Measurements from ENCODE around the gene ISY1. TPM values are rescaled to one million over a fixed set of nuclear protein-coding genes. Genes with fewer than 3 reads are reported as not detected.
"Not testable (repeated sequence)": the region's sequence is repeated elsewhere in the genome, so short reads cannot be mapped to it uniquely, and the experiment has no call there.

The ISY1 gene
- polyA plus RNA-seq, 6 donors from 2014 or later: 74.5 to 95.8 (median 88.9) TPM

DNA sequence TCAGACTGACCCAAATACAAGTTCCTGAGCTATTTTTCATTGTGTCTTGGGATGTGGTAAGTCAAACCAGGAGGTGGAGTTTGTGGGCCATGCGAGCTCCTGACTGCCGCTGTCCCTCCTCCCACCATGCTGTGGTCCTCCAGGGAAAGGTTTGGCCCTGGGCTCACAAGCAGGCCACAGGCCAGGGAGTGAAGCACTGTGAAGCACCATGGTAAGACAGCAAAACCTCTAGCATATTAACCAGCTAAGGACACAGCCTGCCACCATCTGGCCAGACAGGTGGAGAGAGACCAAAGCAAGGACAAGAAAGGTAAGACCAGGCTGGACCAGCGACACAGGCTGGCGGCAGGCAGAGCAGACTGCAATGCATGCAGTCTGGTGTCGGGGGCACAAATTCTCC lies 54.5 kb downstream of the ISY1 start:
- Mint-ChIP-seq H3K4me1 (peaks cover 12 to 33% (median 19%) of the 10 kb centered on the region in 3 donors), H3K27me3 (no peaks in the 10 kb centered on the region), H3K9me3 (no peaks in the 10 kb centered on the region), H3K4me3 (no peak overlapping the region), H3K27ac (peak overlapping the region in 1 of 6 donors; percentile 54), H3K36me3 (peaks cover 8 to 9% of the 10 kb centered on the region in 2 donors)
- no peak for ATAC-seq (ENCODE audit: low read depth in 2 of 2)
- DNase-seq: no peak

DNA sequence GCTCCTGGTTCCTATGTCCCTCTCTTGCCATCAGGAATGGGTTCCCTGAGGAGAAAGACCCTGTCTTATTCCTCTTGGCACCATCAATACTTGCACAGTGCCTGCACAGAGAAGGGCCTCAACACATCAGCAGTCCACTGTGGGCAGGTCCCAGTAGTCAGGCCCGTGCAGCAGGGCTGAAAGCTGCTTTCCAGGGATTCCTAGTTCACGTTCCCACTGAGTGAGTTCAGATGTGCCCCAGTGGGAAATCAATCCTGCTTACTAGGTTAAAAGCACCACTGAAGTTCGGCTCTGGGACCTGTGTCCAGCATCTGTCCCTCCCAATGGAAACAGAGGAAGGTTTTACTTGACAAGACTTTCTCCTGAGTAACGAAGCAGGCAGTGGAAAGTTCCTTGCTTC lies 55.0 kb downstream of the ISY1 start:
- Mint-ChIP-seq H3K27ac (peak overlapping the region in 1 of 6 donors; percentile 27), H3K36me3 (peaks cover 8 to 9% of the 10 kb centered on the region in 2 donors), H3K4me3 (no peak overlapping the region), H3K9me3 (no peaks in the 10 kb centered on the region), H3K27me3 (no peaks in the 10 kb centered on the region), H3K4me1 (peaks cover 14 to 36% (median 21%) of the 10 kb centered on the region in 3 donors)
- ATAC-seq (ENCODE audit: low read depth in 2 of 2): no peak
- no peak for DNase-seq

DNA sequence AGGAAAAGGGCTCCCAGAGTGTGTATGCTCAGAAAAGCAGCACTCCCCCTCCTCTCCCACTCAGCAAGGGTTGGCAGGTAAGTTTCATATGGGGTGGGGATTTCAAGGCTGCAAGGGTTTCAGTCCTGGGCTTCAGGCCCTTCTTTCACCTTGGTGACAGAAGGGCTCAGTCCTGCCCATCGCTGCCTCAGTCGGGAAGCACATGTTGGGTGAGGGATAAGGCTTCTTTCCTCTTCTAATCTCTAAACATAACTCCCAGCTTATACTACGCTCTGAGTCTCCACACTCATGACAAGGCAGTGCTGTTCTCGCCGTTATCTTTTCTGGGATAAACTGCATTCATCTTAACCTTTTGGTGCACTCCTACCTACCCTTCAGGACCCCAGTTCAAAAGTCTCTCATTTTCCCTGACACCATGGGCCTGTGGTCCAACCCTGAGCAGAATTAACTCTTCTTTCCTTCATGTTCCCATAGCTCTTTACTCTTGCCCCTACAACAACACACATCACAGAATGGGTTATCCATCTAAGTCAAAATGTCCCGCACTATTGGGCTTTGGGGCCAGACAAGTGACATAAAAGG lies 56.3 kb downstream of the ISY1 start:
- H3K4me1 Mint-ChIP-seq: peaks cover 18 to 41% (median 22%) of the 10 kb centered on the region in 3 donors
- no peak for ATAC-seq (ENCODE audit: low read depth in 2 of 2)
- no peaks in the 10 kb centered on the region for H3K9me3 Mint-ChIP-seq
- H3K27ac Mint-ChIP-seq: no peak overlapping the region
- DNase-seq: no peak
- H3K4me3 Mint-ChIP-seq: no peak overlapping the region
- peaks cover 9 to 13% of the 10 kb centered on the region in 2 donors for H3K36me3 Mint-ChIP-seq
- H3K27me3 Mint-ChIP-seq: no peaks in the 10 kb centered on the region

DNA sequence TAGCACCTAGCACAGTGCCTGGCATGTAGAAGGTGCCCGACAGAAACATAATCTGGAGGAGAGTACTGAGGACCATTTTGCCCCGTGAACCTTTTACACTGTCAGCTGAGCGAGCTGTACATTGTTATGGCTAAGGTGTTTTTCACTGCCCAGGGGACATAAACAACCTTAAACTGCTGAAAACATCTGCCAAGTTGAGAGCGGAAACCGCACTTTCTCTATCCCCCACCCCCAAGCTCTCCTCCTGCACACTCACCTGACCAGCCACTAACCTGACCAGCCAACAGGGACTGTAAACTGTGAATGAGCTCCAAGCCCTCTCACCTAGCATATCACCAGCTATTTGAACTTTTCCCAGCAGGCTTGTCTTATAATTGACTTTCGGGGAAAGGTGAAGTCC lies 56.8 kb downstream of the ISY1 start:
- Mint-ChIP-seq H3K27me3 (no peaks in the 10 kb centered on the region), H3K4me1 (peaks cover 19 to 42% (median 22%) of the 10 kb centered on the region in 3 donors), H3K4me3 (no peak overlapping the region), H3K9me3 (no peaks in the 10 kb centered on the region), H3K36me3 (peaks cover 9 to 14% of the 10 kb centered on the region in 2 donors), H3K27ac (no peak overlapping the region)
- ATAC-seq (ENCODE audit: low read depth in 2 of 2) (no peak), DNase-seq (no peak)

DNA sequence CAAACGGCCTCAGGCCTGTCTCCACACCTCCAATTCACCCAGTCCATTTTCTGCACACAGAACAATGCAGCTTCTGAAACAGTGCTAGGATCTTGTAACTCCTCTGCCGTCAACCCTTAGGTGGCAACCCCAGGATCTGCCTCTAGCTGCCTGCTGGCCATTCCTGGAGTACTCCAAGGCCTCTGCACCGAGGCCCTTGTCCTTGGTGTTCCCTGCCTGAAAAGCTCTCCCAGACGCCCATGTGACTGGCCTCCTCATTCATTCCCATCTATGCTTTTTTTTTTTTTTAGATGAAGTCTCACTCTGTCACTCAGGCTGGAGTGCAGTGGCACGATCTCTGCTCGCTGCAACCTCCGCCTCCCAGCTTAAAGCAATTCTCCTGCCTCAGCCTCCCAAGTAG lies 57.6 kb downstream of the ISY1 start:
- H3K36me3 Mint-ChIP-seq: peaks cover 12 to 16% of the 10 kb centered on the region in 2 donors

DNA sequence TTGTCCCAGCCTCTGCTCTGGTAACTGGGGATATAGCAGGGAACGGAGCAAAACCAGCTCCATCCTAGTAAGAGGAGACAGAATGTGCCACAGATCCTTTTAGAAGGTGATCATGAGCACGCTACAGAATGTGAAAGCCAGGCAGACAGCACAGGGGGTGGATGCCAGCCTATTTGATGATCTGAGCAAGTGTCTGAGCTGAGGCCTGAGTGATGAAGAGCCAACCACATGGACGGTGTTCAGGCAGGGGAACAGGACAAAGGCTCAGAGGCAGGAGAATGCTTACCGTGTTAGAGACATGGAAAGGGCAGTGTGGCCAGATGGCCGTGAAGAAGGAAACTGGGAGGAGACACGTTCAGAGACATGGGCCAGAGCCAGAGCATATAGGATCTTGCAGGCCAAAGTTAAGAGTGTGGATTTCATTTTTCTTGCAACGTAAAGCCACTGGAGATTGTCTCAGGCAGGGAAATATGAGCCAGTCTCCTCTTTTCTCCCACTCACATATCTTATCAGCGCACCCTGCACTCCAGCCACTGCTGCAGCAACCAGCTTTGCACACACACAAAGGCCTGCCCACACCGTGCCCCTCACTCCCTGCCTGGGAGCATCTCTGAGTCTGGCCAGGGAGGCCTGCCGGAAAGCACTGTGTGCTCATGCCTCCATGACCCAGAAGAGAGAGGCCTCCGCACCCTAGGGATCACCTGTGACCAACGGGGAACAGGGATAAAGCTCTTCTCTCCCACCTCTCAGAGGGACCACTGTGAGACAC lies 59.3 kb downstream of the ISY1 start:
- no peak for ATAC-seq (ENCODE audit: low read depth in 2 of 2)
- peaks cover 24 to 49% (median 25%) of the 10 kb centered on the region in 3 donors for H3K4me1 Mint-ChIP-seq
- no peak overlapping the region for H3K4me3 Mint-ChIP-seq

More for the DNA sequence above, 57.6 kb downstream of the ISY1 start:
- H3K4me3 Mint-ChIP-seq: no peak overlapping the region
- DNase-seq: no peak
- peaks cover 19 to 42% (median 22%) of the 10 kb centered on the region in 3 donors for H3K4me1 Mint-ChIP-seq
- peak overlapping the region in 3 of 6 donors; percentile 34 to 75 (median 36) for H3K27ac Mint-ChIP-seq
- peaks cover 0 to 2% (median 0%) of the 10 kb centered on the region in 7 donors for H3K9me3 Mint-ChIP-seq
- no peaks in the 10 kb centered on the region for H3K27me3 Mint-ChIP-seq
- ATAC-seq (ENCODE audit: low read depth in 2 of 2): no peak

DNA sequence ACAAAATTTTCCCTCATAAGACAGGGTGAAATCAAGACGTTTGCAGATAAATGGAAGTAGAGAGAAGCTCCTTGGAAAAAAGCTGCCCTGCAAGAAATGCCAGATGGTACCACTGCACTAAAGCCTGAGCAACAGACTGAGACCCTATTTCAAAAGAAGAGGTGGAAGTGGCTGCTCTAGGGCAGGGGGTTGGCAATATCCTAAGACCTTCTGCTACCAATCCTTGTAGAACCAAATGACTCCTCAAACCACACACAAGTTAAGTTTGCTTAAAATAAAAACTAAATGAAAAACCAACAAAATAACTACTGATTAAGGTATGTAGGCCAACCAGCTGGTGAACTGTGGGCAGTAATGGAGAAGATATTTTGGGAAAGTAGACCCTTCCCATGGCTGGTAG lies 60.6 kb downstream of the ISY1 start:
- no peak overlapping the region for H3K27ac Mint-ChIP-seq

More for the DNA sequence above, 59.3 kb downstream of the ISY1 start:
- Mint-ChIP-seq H3K9me3 (peaks cover 0 to 4% (median 0%) of the 10 kb centered on the region in 7 donors), H3K27ac (peak overlapping the region in 1 of 6 donors; percentile 16), H3K27me3 (no peaks in the 10 kb centered on the region), H3K36me3 (peaks cover 12 to 19% of the 10 kb centered on the region in 2 donors)
- no peak for DNase-seq

DNA sequence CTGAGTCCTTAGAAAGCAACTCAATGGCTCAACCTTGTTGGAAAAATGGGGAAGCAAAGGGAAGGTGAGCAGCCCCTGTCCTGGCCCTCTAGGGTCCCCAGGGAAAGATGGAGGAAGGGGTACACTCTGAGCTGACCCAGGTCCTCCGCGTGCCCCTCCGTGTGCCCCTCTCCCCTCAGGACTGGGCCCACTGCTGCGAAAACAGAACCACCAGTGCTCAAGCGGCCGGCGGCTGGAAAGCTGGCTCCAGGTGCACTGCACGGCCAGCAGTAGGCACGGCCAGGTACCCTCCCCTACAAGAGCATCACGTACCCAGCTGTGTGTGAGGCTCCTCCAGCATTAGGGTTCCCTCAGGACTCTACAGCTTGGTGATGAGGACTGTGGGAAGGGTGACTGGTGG lies 65.6 kb downstream of the ISY1 start:
- peaks cover 0 to 4% (median 0%) of the 10 kb centered on the region in 7 donors for H3K9me3 Mint-ChIP-seq
- peaks cover 15 to 21% (median 18%) of the 10 kb centered on the region in 3 donors for H3K4me1 Mint-ChIP-seq
- H3K4me3 Mint-ChIP-seq: no peak overlapping the region
- no peaks in the 10 kb centered on the region for H3K27me3 Mint-ChIP-seq
- H3K27ac Mint-ChIP-seq: peak overlapping the region in 1 of 6 donors; percentile 61
- H3K36me3 Mint-ChIP-seq: peaks cover 12 to 24% of the 10 kb centered on the region in 2 donors
- ATAC-seq (ENCODE audit: low read depth in 2 of 2) (no peak), DNase-seq (no peak)

More for the DNA sequence above, 60.6 kb downstream of the ISY1 start:
- ATAC-seq (ENCODE audit: low read depth in 2 of 2): no peak
- H3K4me3 Mint-ChIP-seq: no peak overlapping the region
- H3K36me3 Mint-ChIP-seq: peaks cover 12 to 24% of the 10 kb centered on the region in 2 donors
- peaks cover 25 to 49% (median 29%) of the 10 kb centered on the region in 3 donors for H3K4me1 Mint-ChIP-seq
- H3K9me3 Mint-ChIP-seq: peaks cover 0 to 4% (median 0%) of the 10 kb centered on the region in 7 donors
- no peak for DNase-seq
- no peaks in the 10 kb centered on the region for H3K27me3 Mint-ChIP-seq

DNA sequence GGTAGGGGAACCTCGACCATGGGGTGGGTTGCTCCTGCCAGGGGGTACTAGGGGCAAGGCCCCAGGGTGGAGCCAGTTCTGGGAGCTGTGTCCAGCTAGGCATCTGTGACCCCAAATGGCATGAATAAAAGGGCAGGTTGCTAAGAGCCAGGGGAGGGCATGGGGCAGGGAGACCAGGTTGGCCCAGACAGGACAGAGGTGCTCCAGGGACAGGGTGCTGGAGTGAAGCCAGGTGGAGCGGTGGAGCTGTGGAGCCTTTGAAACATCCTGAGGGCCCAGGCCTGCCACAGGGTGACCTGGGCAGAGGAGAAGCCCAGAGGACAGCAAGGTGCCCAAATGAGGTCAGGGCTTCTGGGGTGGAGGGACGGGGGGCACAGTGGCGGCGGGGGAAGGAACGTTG lies 72.6 kb downstream of the ISY1 start:
- not testable (repeated sequence) for H3K4me1 Mint-ChIP-seq; ATAC-seq (ENCODE audit: low read depth in 2 of 2)

DNA sequence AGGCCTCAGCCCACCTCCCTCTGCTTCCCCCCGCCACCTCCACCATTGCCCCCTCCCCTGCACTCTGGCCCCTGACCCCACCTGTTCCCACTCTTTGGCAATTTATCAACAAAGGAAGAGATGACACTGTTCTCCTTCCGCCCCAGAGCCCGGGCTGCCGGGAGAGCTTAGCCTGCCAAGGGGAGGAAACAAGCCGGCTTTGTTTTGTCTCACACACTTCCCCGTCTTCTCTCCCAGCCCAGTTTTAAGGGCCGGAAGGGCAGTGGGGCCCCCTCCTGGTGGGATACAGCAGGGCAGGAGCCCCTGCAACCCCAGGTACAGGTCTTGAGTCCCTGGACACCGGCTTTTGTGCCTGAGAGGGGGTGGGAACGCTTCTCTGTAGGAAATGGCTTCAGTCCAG lies 73.0 kb downstream of the ISY1 start:
- peak; percentile 72 to 85 for ATAC-seq (ENCODE audit: low read depth in 2 of 2)
- not testable (repeated sequence) for H3K27me3 Mint-ChIP-seq, H3K4me3 Mint-ChIP-seq, H3K36me3 Mint-ChIP-seq, H3K9me3 Mint-ChIP-seq, H3K4me1 Mint-ChIP-seq
- H3K27ac Mint-ChIP-seq: peak overlapping the region in 1 of 6 donors; percentile 74
- DNase-seq: peak; percentile 17

More for the DNA sequence above, 72.6 kb downstream of the ISY1 start:
- not testable (repeated sequence) for H3K36me3 Mint-ChIP-seq, H3K4me3 Mint-ChIP-seq, H3K9me3 Mint-ChIP-seq, H3K27ac Mint-ChIP-seq, H3K27me3 Mint-ChIP-seq, DNase-seq

DNA sequence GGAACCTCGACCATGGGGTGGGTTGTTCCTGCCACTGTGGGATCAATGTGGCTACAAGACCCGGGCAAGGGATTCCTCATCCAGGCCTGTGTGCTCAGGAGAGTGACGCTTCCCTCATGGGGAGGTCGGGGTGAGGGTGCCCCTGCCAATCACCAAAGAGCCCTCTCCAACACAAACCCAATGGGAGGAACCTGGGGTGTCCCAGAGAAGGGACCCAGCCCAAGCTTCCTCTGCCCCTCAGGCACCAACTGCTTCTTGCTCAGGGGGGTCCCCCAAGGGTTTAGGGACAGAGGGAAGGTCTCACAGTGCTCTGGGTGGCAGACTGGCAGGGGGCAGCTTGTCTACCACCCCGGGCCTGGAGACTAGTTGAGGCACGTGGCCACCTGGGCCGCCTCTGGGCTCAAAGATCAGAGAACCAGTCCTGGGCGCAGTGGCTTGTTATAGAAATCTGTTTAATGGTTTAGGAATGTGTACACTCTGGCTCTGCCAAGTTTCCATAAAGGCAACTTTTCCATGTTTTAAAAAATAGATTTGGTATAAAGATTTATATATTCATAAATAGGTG lies 73.6 kb downstream of the ISY1 start:
- Mint-ChIP-seq H3K4me3 (no peak overlapping the region), H3K9me3 (no peaks in the 10 kb centered on the region), H3K27ac (no peak overlapping the region), H3K27me3 (no peaks in the 10 kb centered on the region), H3K4me1 (no peaks in the 10 kb centered on the region), H3K36me3 (no peaks in the 10 kb centered on the region)
- ATAC-seq (ENCODE audit: low read depth in 2 of 2) (no peak), DNase-seq (no peak)

DNA sequence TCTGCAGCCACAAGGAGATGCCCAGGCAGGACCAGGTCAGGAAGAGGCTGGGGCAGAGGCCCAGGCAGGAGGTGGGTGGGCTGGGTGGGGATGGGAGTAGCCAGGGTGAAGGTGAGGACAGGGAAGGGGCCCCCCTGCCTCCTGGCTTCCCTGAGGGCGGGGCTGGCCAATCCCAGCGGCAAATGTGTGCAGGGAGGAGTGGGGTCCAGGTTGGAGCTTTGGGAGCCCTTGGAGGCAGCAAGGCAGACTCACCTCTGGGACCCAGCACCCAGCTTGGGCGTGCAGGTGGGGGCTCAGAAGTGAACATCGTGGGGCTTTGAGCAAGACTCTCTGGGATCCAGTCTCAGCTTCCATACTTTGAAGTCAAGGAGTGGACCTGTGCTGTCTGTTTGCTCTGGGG lies 75.0 kb downstream of the ISY1 start:
- Mint-ChIP-seq H3K9me3 (no peaks in the 10 kb centered on the region), H3K4me3 (no peak overlapping the region)

DNA sequence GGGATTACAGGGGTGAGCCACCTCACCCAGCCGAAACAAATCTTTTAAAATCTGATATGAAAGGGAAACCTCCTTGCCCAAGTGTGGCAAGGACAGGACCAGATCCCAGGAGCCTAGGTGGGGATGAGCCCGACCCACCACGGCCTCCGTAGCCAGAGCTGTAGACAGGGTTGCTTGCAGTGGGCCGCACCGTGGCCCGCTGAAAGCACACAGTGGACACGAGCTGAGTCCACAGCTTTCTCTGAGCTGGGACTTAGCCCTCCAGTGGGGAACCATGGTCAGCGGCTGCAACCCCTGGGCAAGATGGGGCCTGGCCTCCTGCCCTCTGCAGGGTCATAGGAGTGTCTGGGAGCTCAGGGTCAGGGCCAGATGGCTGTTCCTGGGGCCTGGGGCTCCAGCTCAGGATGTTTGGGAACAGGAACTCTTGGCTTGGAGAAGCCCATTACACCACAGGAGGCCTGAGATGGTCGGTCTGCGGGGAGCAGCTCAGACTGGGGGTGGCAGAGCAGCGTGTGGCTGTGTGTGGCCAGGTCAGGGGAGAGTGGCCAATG lies 75.6 kb downstream of the ISY1 start:
- no peak overlapping the region for H3K4me3 Mint-ChIP-seq
- no peaks in the 10 kb centered on the region for H3K36me3 Mint-ChIP-seq
- no peaks in the 10 kb centered on the region for H3K9me3 Mint-ChIP-seq
- DNase-seq (no peak), ATAC-seq (ENCODE audit: low read depth in 2 of 2) (no peak)
- no peak overlapping the region for H3K27ac Mint-ChIP-seq
- peaks cover 0 to 2% (median 0%) of the 10 kb centered on the region in 3 donors for H3K4me1 Mint-ChIP-seq
- no peaks in the 10 kb centered on the region for H3K27me3 Mint-ChIP-seq

More for the DNA sequence above, 75.0 kb downstream of the ISY1 start:
- peaks cover 0 to 2% (median 0%) of the 10 kb centered on the region in 3 donors for H3K4me1 Mint-ChIP-seq
- no peaks in the 10 kb centered on the region for H3K27me3 Mint-ChIP-seq
- ATAC-seq (ENCODE audit: low read depth in 2 of 2) (no peak), DNase-seq (no peak)
- peak overlapping the region in 1 of 6 donors; percentile 57 for H3K27ac Mint-ChIP-seq
- no peaks in the 10 kb centered on the region for H3K36me3 Mint-ChIP-seq
